ENCODE data around the gene FBXO9. TPM values are rescaled to one million over a fixed set of nuclear protein-coding genes. Genes with fewer than 3 reads are reported as not detected.

Gene FBXO9
- total RNA-seq, 4 donors from 2014 or later, result 22.5 to 45.0 (median 28.3) TPM

- WGBS, 2 donors, result 95 to 100% methylated on average over 1 of the region's 1 CpG
- TF ChIP-seq POLR2A (IDR thresholded peaks at IDR 0.05) (no peak), CTCF (IDR thresholded peaks at IDR 0.05) (no peak)
- H3K4me3 ChIP-seq (ENCODE audit: low read depth, poor library complexity, severe bottlenecking), result no peak overlapping the region
- intact Hi-C loops (cut with DNase I; ENCODE audit: low total_unique reads), result no loop called here
- no peak for DNase-seq (ENCODE audit: low spot score in 2 of 2)
Observed at GRCh38 chr6:53080813-53081212, 15.6 kb downstream of the FBXO9 start.

- WGBS, 2 donors, result 50 to 77% methylated on average over 2 of the region's 2 CpGs
- DNase-seq (ENCODE audit: low spot score in 2 of 2), result no peak
- TF ChIP-seq CTCF (IDR thresholded peaks at IDR 0.05), result no peak
- TF ChIP-seq POLR2A (IDR thresholded peaks at IDR 0.05), result no peak
- intact Hi-C loops (cut with DNase I; ENCODE audit: low total_unique reads), result no loop called here
- no peak overlapping the region for H3K4me3 ChIP-seq (ENCODE audit: low read depth, poor library complexity, severe bottlenecking)
Observed at GRCh38 chr6:53086302-53086701, 21.1 kb downstream of the FBXO9 start.

- no peak for DNase-seq (ENCODE audit: low spot score in 2 of 2)
- intact Hi-C loops (cut with DNase I; ENCODE audit: low total_unique reads), result no loop called here
- TF ChIP-seq CTCF (IDR thresholded peaks at IDR 0.05) (no peak), POLR2A (IDR thresholded peaks at IDR 0.05) (no peak)
- no peak overlapping the region for H3K4me3 ChIP-seq (ENCODE audit: low read depth, poor library complexity, severe bottlenecking)
Observed at GRCh38 chr6:53089948-53090347, 24.7 kb downstream of the FBXO9 start.

GRCh38 chr6:53090576-53090975 is 25.4 kb downstream of the FBXO9 start:
- no peak for DNase-seq (ENCODE audit: low spot score in 2 of 2)
- no peak overlapping the region for H3K4me3 ChIP-seq (ENCODE audit: low read depth, poor library complexity, severe bottlenecking)
- intact Hi-C loops (cut with DNase I; ENCODE audit: low total_unique reads), result no loop called here
- WGBS, 2 donors, result 82 to 88% methylated on average over 2 of the region's 2 CpGs
- TF ChIP-seq POLR2A (IDR thresholded peaks at IDR 0.05) (no peak), CTCF (IDR thresholded peaks at IDR 0.05) (no peak)

- no peak for TF ChIP-seq POLR2A (IDR thresholded peaks at IDR 0.05)
- TF ChIP-seq CTCF (IDR thresholded peaks at IDR 0.05), result no peak
- intact Hi-C loops (cut with DNase I; ENCODE audit: low total_unique reads), result no loop called here
- DNase-seq (ENCODE audit: low spot score in 2 of 2), result no peak
- H3K4me3 ChIP-seq (ENCODE audit: low read depth, poor library complexity, severe bottlenecking), result no peak overlapping the region
- WGBS, 2 donors, result 85 to 95% methylated on average over 3 of the region's 3 CpGs
Observed at GRCh38 chr6:53095270-53095669, 30.1 kb downstream of the FBXO9 start.

- TF ChIP-seq POLR2A (IDR thresholded peaks at IDR 0.05) (no peak), CTCF (IDR thresholded peaks at IDR 0.05) (no peak)
- intact Hi-C loops (cut with DNase I; ENCODE audit: low total_unique reads), result no loop called here
- no peak overlapping the region for H3K4me3 ChIP-seq (ENCODE audit: low read depth, poor library complexity, severe bottlenecking)
- no peak for DNase-seq (ENCODE audit: low spot score in 2 of 2)
- WGBS, 2 donors, result 67 to 80% methylated on average over 1 of the region's 1 CpG
Observed at GRCh38 chr6:53095716-53096115, 30.5 kb downstream of the FBXO9 start.
